ENCODE results near the gene UNC5A.

GRCh38 chr5:176863765-176864098 lies 53.4 kb downstream of the UNC5A start:
- no peak for TF ChIP-seq YY1 (IDR thresholded peaks at IDR 0.05; ENCODE audit: insufficient read depth, insufficient read length)
- TF ChIP-seq SUZ12 (IDR thresholded peaks at IDR 0.05; ENCODE audit: extremely low read depth, insufficient read depth, insufficient read length): no peak
